NCI-H187 (cell line): ENCODE measurements around the gene SLC5A2.
"Not testable (repeated sequence)": the region's sequence is repeated elsewhere in the genome, so short reads cannot be mapped to it uniquely, and the experiment has no call there.

Source experiments
- DNase-seq, 2 experiments: peaks; one replicate each; lab custom pipeline; 2025; lab: John Stamatoyannopoulos, UW

The SLC5A2 gene

GRCh38 chr16:31483081-31483480 is at the start of gene SLC5A2:
Gene SLC5A2 (plus strand): TSS chr16:31483123. CDS start chr16:31483137, 14 bp downstream.
- DNase-seq: no peak

DNA sequence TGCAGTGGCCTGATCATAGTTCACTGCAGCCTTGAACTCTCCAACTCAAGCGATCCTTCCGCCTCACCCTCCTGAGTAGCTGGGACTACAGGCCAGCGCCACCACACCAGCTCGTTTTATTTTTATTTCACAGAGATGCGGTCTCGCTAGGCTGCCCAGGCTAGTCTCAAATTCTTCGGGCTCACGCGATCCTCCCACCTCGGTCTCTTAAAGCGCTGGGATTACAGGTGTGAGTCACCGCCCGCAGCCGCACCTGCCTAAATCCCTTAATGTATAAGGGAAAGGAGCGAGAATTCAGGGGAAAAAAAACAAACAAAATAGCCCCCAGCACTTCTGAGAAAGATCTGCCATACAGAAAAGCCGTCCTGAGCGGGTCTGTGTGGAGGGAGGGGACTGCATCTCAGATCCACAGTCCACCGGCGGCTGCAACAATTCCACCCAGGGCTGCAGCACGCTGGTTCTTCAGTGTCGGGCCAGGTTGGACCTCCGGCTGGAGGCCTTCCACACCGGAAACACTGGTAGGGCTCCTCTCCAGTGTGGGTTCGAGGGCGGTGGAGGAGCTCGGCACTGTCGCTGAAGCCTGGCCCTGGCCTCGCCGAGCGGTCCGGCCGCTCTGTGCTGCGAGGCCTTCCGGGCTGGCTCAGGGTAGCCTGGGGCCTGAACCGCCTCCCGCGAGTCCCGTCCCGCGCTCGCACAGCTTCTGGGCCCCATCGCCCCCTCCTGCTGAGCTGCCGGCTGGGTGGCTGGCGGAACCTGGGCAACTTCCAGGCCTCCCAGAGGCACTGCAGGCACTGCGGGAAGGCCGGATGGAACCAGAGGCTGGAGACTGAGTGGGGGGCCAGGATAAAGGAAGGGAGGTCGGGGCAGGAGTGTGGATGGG is 47.3 kb upstream of the SLC5A2 start:
- DNase-seq: no peak

- no peak for DNase-seq
Measured at GRCh38 chr16:31436221-31437045, 46.5 kb upstream of the SLC5A2 start.

- DNase-seq: no peak
Measured at GRCh38 chr16:31438414-31438813, 44.5 kb upstream of the SLC5A2 start.

GRCh38 chr16:31439023-31439422 is 43.9 kb upstream of the SLC5A2 start:
- DNase-seq: not testable (repeated sequence)

GRCh38 chr16:31439519-31439918 is 43.4 kb upstream of the SLC5A2 start:
- DNase-seq: no peak

- DNase-seq: no peak
Measured at GRCh38 chr16:31440516-31441184, 42.3 kb upstream of the SLC5A2 start.

- DNase-seq: no peak
Measured at GRCh38 chr16:31441956-31442355, 41.0 kb upstream of the SLC5A2 start.

DNA sequence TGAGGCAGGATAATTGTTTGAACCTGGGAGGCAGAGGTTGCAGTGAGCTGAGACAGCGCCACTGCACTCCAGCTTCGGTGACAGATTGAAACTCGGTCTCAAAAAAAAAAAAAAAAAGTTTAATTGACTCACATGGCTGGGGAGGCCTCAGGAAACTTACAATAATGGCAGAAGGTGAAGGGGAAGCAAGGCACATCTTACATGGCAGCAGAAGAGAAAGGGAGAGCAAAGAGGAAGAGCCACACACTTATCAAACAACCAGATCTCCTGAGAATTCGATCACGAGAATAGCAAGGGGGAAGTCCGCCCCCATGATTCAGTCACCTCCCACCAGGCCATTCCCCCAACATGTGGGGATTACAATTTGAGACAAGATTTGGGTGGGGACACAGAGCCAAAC is 37.0 kb upstream of the SLC5A2 start:
- DNase-seq: not testable (repeated sequence)

- DNase-seq: no peak
Measured at GRCh38 chr16:31451201-31451600, 31.7 kb upstream of the SLC5A2 start.

DNA sequence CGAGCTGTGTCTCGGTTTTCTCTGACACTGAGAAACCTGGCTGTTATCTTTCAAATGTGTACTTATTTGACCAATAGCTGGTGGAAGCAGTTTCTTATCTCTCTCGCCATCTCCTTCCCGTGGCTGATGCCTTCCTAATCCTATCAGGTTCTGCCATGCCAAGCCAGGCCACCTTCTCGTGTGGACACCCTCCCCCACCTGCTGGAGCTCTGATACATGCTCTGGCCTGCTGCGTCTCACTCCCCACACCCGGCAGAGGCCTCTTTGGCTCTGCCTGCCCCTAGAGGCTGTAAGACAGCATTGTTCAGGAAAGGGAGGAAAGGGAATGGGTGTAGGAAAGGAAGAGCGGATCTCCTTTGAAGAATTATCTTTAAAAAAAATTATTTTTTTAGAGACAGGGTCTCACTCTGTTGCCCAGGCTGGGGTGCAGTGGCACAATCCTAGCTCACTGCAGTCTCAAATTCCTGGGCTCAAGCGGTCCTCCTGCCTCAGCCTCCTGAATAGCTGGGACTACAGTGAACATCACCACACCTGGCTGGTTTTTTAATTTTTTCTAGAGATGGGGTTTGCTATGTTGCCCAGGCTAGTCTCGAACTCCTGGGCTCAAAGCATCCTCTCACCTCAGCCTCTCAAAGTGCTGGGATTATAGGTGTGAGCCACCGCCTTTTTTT is 31.1 kb upstream of the SLC5A2 start:
- DNase-seq: no peak

GRCh38 chr16:31452631-31453106 is 30.3 kb upstream of the SLC5A2 start:
- DNase-seq: no peak

GRCh38 chr16:31453255-31454204 is 29.4 kb upstream of the SLC5A2 start:
- no peak for DNase-seq

DNA sequence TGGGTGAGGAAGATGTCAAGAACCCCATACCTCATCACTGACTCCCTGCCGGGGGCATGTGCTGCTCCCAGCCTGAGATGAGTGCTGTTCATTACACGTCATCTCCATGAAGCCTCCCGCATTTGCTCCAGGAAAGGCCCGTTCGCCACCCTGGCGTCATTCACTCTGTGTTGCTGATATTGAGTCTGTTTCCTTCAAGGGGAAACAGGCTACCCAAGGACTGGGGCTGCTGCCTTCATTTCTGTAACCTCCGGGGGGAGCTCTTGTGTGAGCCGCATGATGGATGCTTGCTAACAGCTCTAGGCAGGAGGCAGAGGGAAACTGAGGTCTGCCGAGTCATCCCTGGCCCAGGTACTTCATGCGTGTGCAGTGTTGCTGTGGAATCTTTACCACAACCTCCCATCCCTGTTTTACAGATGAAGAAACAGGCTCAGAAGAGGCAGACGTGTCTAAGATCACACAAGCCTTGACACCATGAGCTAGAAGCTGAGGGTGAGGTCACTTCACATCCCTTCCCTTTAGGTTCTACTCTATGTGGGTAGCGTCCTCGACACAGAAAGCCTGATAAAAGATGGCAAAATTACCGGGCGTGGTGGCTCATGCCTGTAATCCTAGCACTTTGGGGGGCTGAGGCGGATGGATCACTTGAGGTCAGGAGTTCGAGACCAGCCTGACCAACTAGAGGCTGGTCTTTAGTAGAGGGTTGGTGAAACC is 27.2 kb upstream of the SLC5A2 start:
- DNase-seq: no peak

- no peak for DNase-seq
Measured at GRCh38 chr16:31456988-31457360, 25.9 kb upstream of the SLC5A2 start.

DNA sequence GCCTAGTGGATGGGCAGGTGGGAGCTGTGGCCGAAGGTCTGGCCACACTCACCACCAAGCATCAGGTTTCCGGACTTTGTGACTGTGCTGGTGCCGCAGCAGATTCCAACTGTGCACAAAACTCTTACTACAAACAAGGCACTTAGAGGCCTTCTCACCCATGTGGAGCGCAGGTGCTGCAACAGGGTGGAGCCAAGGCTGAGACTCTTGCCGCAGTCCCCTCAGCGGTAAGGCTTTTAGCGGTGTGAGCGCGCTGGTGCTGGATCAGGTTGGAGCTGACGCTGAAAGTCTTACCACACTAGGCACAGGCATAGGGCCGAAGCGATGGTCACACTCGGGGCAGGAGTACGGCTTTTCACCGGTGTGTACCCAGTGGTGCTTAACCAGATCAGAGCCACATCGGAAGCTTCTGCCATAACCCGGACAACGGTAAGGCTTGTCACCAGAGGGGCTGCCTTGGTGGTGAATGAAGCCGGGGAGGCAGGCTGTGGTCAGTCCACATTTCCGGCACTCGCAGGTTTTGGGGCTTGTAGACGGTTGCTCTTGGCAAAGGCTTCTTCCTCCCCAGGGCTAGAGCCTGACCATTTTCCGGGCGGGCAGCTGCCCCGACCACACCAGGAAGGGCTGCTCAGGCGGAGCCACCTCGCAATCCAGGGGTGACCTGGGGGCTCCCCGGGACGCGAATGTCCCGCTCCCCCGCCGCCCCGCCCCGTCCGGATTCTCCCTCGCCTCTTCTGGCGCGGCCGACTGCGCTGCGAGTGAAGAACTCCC is 24.7 kb upstream of the SLC5A2 start:
- DNase-seq: peak in 1 of 2 experiments; percentile 19

DNA sequence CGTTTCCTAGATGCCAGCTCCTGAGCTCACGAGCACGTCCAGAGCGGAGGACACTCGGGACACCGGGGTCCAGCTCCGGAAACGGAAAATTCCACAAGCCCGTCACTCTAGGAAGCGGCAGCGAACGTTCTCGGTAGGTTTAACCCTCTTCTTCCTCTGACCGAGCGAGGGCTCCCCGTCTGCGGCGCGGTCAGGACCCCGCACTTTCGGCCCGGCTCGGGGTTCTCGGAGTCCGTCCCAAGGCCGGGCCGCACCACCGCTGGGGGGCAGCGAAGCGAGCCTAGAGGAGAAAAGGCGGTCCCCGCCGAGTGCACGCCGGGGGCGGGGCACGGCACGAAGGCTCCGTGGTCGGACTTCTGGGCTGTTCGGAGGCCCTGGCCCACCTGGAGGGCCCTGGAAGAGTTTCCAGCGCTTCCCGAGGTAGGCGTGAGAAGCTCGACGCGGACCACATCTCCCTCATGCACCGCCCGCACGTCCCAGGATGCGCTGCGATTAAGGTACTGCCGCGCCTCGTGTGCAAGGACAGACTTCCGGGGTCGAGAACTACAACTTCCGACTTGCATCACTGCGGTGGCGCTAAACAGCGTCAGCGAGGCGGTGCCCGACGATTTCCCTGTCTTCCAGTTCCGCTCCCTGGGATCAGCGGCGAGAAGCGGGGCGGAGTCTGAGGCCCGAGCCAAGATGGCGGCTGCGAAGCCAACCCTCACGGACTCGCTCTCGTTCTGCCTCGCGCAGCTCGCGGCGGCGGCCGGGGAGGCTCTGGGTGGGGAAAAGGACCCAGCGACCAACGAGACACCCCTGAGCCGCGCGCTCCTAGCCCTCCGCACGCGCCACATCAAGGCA is 23.9 kb upstream of the SLC5A2 start, which contains the start of gene ARMC5:
Gene ARMC5, plus strand, starts transcription at position 658 of the 843 bp plus-strand sequence. Its CDS starts 24 bp downstream, at position 682.
- DNase-seq: peak; percentile 68 to 75
